ENCODE results near the gene TSPAN3.

Gene TSPAN3

GRCh38 chr15:77059786-77060361 lies 11.0 kb downstream of the TSPAN3 start:
- DNase-seq = no peak
- Histone ChIP-seq H3K4me1 (ENCODE audit: control insufficient read depth, low read depth, low read length) (no peaks in the 10 kb centered on the region), H3K27me3 (ENCODE audit: insufficient read depth, low read length, poor library complexity) (no peaks in the 10 kb centered on the region), H3K18ac (ENCODE audit: low read length) (no peak overlapping the region), H2BK15ac (replicated peaks; ENCODE audit: low read depth) (no peak overlapping the region), H4K8ac (ENCODE audit: low read depth, low read length) (no peak overlapping the region), H3K56ac (ENCODE audit: low read length) (no peak overlapping the region), H2BK120ac (ENCODE audit: low read depth, low read length) (no peak overlapping the region), H3K79me2 (ENCODE audit: control insufficient read depth, insufficient read depth, low read length) (peaks cover 4% of the 10 kb centered on the region), H2AK5ac (ENCODE audit: low read length) (no peak overlapping the region), H3K4ac (ENCODE audit: low read depth, low read length) (no peak overlapping the region), H3K36me3 (ENCODE audit: control insufficient read depth, insufficient read depth, low read length) (no peaks in the 10 kb centered on the region), H3K4me2 (ENCODE audit: low read length) (no peak overlapping the region), H3K4me3 (ENCODE audit: low read length) (no peak overlapping the region), H3K27ac (ENCODE audit: low read depth, low read length) (no peak overlapping the region), H3K79me1 (ENCODE audit: low read length) (peaks cover 8% of the 10 kb centered on the region), H3K9ac (ENCODE audit: low read length) (no peak overlapping the region), H3K23ac (ENCODE audit: low read length) (no peak overlapping the region), H4K5ac (ENCODE audit: low read length) (no peak overlapping the region), H2BK5ac (ENCODE audit: low read length) (no peak overlapping the region)
- no CpG with 5 or more reads among the region's 2 CpGs for WGBS (ENCODE audit: extremely low coverage, insufficient coverage, low lambda C conversion rate)

GRCh38 chr15:77058468-77058867 lies 12.4 kb downstream of the TSPAN3 start:
- no peak overlapping the region for H3K4ac ChIP-seq (ENCODE audit: low read depth, low read length)
- no peak overlapping the region for H3K23ac ChIP-seq (ENCODE audit: low read length)
- DNase-seq = no peak
- no peak overlapping the region for H3K27ac ChIP-seq (ENCODE audit: low read depth, low read length)
- peaks cover 6% of the 10 kb centered on the region for H3K79me1 ChIP-seq (ENCODE audit: low read length)
- no peak overlapping the region for H3K9ac ChIP-seq (ENCODE audit: low read length)
- H3K79me2 ChIP-seq (ENCODE audit: control insufficient read depth, insufficient read depth, low read length) = peaks cover 4% of the 10 kb centered on the region
- no peak overlapping the region for H2BK15ac ChIP-seq (replicated peaks; ENCODE audit: low read depth)
- no peak overlapping the region for H4K5ac ChIP-seq (ENCODE audit: low read length)
- no peak overlapping the region for H3K18ac ChIP-seq (ENCODE audit: low read length)
- H3K4me3 ChIP-seq (ENCODE audit: low read length) = no peak overlapping the region
- WGBS (ENCODE audit: extremely low coverage, insufficient coverage, low lambda C conversion rate) = no CpG with 5 or more reads among the region's 4 CpGs
- no peak overlapping the region for H2BK5ac ChIP-seq (ENCODE audit: low read length)
- H2AK5ac ChIP-seq (ENCODE audit: low read length) = no peak overlapping the region
- H2BK120ac ChIP-seq (ENCODE audit: low read depth, low read length) = no peak overlapping the region
- H3K4me1 ChIP-seq (ENCODE audit: control insufficient read depth, low read depth, low read length) = no peaks in the 10 kb centered on the region
- no peak overlapping the region for H4K8ac ChIP-seq (ENCODE audit: low read depth, low read length)
- no peak overlapping the region for H3K56ac ChIP-seq (ENCODE audit: low read length)
- H3K27me3 ChIP-seq (ENCODE audit: insufficient read depth, low read length, poor library complexity) = no peaks in the 10 kb centered on the region
- H3K36me3 ChIP-seq (ENCODE audit: control insufficient read depth, insufficient read depth, low read length) = no peaks in the 10 kb centered on the region
- no peak overlapping the region for H3K4me2 ChIP-seq (ENCODE audit: low read length)

GRCh38 chr15:77057685-77058084 lies 13.2 kb downstream of the TSPAN3 start:
- 100% methylated on average over 1 of the region's 4 CpGs for WGBS (ENCODE audit: extremely low coverage, insufficient coverage, low lambda C conversion rate)
- Histone ChIP-seq H4K5ac (ENCODE audit: low read length) (no peak overlapping the region), H3K79me2 (ENCODE audit: control insufficient read depth, insufficient read depth, low read length) (peaks cover 4% of the 10 kb centered on the region), H2AK5ac (ENCODE audit: low read length) (no peak overlapping the region), H3K9ac (ENCODE audit: low read length) (no peak overlapping the region), H2BK120ac (ENCODE audit: low read depth, low read length) (no peak overlapping the region), H3K27ac (ENCODE audit: low read depth, low read length) (no peak overlapping the region), H3K36me3 (ENCODE audit: control insufficient read depth, insufficient read depth, low read length) (no peaks in the 10 kb centered on the region), H3K79me1 (ENCODE audit: low read length) (peaks cover 6% of the 10 kb centered on the region), H3K4me1 (ENCODE audit: control insufficient read depth, low read depth, low read length) (no peaks in the 10 kb centered on the region), H3K23ac (ENCODE audit: low read length) (no peak overlapping the region), H3K56ac (ENCODE audit: low read length) (no peak overlapping the region), H2BK15ac (replicated peaks; ENCODE audit: low read depth) (no peak overlapping the region), H3K4me3 (ENCODE audit: low read length) (no peak overlapping the region), H3K27me3 (ENCODE audit: insufficient read depth, low read length, poor library complexity) (no peaks in the 10 kb centered on the region), H3K18ac (ENCODE audit: low read length) (no peak overlapping the region), H2BK5ac (ENCODE audit: low read length) (no peak overlapping the region), H3K4ac (ENCODE audit: low read depth, low read length) (no peak overlapping the region), H4K8ac (ENCODE audit: low read depth, low read length) (no peak overlapping the region), H3K4me2 (ENCODE audit: low read length) (no peak overlapping the region)
- DNase-seq = no peak

GRCh38 chr15:77057072-77057471 lies 13.8 kb downstream of the TSPAN3 start:
- Histone ChIP-seq H3K4me2 (ENCODE audit: low read length) (no peak overlapping the region), H4K5ac (ENCODE audit: low read length) (no peak overlapping the region), H3K79me2 (ENCODE audit: control insufficient read depth, insufficient read depth, low read length) (peaks cover 4% of the 10 kb centered on the region), H2BK120ac (ENCODE audit: low read depth, low read length) (no peak overlapping the region), H2AK5ac (ENCODE audit: low read length) (no peak overlapping the region), H2BK15ac (replicated peaks; ENCODE audit: low read depth) (no peak overlapping the region), H3K4me1 (ENCODE audit: control insufficient read depth, low read depth, low read length) (no peaks in the 10 kb centered on the region), H3K4ac (ENCODE audit: low read depth, low read length) (no peak overlapping the region), H3K56ac (ENCODE audit: low read length) (no peak overlapping the region), H3K36me3 (ENCODE audit: control insufficient read depth, insufficient read depth, low read length) (peaks cover 2% of the 10 kb centered on the region), H3K9ac (ENCODE audit: low read length) (no peak overlapping the region), H3K23ac (ENCODE audit: low read length) (no peak overlapping the region), H4K8ac (ENCODE audit: low read depth, low read length) (no peak overlapping the region), H3K18ac (ENCODE audit: low read length) (no peak overlapping the region), H2BK5ac (ENCODE audit: low read length) (no peak overlapping the region), H3K4me3 (ENCODE audit: low read length) (no peak overlapping the region), H3K27ac (ENCODE audit: low read depth, low read length) (no peak overlapping the region), H3K79me1 (ENCODE audit: low read length) (peaks cover 6% of the 10 kb centered on the region), H3K27me3 (ENCODE audit: insufficient read depth, low read length, poor library complexity) (no peaks in the 10 kb centered on the region)
- DNase-seq = no peak
- WGBS (ENCODE audit: extremely low coverage, insufficient coverage, low lambda C conversion rate) = no CpG with 5 or more reads among the region's 1 CpG

GRCh38 chr15:77053709-77054108 lies 17.2 kb downstream of the TSPAN3 start:
- Histone ChIP-seq H3K4me2 (ENCODE audit: low read length) (no peak overlapping the region), H2AK5ac (ENCODE audit: low read length) (no peak overlapping the region), H2BK5ac (ENCODE audit: low read length) (no peak overlapping the region), H3K18ac (ENCODE audit: low read length) (no peak overlapping the region), H4K5ac (ENCODE audit: low read length) (no peak overlapping the region), H3K4ac (ENCODE audit: low read depth, low read length) (no peak overlapping the region), H3K4me3 (ENCODE audit: low read length) (no peak overlapping the region), H3K79me2 (ENCODE audit: control insufficient read depth, insufficient read depth, low read length) (peaks cover 1% of the 10 kb centered on the region), H3K9ac (ENCODE audit: low read length) (no peak overlapping the region), H3K23ac (ENCODE audit: low read length) (no peak overlapping the region), H2BK120ac (ENCODE audit: low read depth, low read length) (no peak overlapping the region), H3K36me3 (ENCODE audit: control insufficient read depth, insufficient read depth, low read length) (peaks cover 3% of the 10 kb centered on the region), H4K8ac (ENCODE audit: low read depth, low read length) (no peak overlapping the region), H3K79me1 (ENCODE audit: low read length) (peaks cover 3% of the 10 kb centered on the region), H2BK15ac (replicated peaks; ENCODE audit: low read depth) (no peak overlapping the region), H3K56ac (ENCODE audit: low read length) (no peak overlapping the region), H3K27me3 (ENCODE audit: insufficient read depth, low read length, poor library complexity) (no peaks in the 10 kb centered on the region), H3K4me1 (ENCODE audit: control insufficient read depth, low read depth, low read length) (no peaks in the 10 kb centered on the region), H3K27ac (ENCODE audit: low read depth, low read length) (no peak overlapping the region)
- peak; percentile 34 for DNase-seq
- no CpG with 5 or more reads among the region's 2 CpGs for WGBS (ENCODE audit: extremely low coverage, insufficient coverage, low lambda C conversion rate)

- no peaks in the 10 kb centered on the region for H3K27me3 ChIP-seq (ENCODE audit: insufficient read depth, low read length, poor library complexity)
- no peak overlapping the region for H3K27ac ChIP-seq (ENCODE audit: low read depth, low read length)
- H3K56ac ChIP-seq (ENCODE audit: low read length) = no peak overlapping the region
- peaks cover 1% of the 10 kb centered on the region for H3K79me2 ChIP-seq (ENCODE audit: control insufficient read depth, insufficient read depth, low read length)
- H3K18ac ChIP-seq (ENCODE audit: low read length) = no peak overlapping the region
- H3K4me1 ChIP-seq (ENCODE audit: control insufficient read depth, low read depth, low read length) = no peaks in the 10 kb centered on the region
- H2BK15ac ChIP-seq (replicated peaks; ENCODE audit: low read depth) = no peak overlapping the region
- H4K8ac ChIP-seq (ENCODE audit: low read depth, low read length) = no peak overlapping the region
- H2BK120ac ChIP-seq (ENCODE audit: low read depth, low read length) = no peak overlapping the region
- H3K4ac ChIP-seq (ENCODE audit: low read depth, low read length) = no peak overlapping the region
- H3K36me3 ChIP-seq (ENCODE audit: control insufficient read depth, insufficient read depth, low read length) = peaks cover 3% of the 10 kb centered on the region
- H2AK5ac ChIP-seq (ENCODE audit: low read length) = no peak overlapping the region
- no peak overlapping the region for H3K9ac ChIP-seq (ENCODE audit: low read length)
- H3K4me3 ChIP-seq (ENCODE audit: low read length) = no peak overlapping the region
- no peak overlapping the region for H4K5ac ChIP-seq (ENCODE audit: low read length)
- WGBS (ENCODE audit: extremely low coverage, insufficient coverage, low lambda C conversion rate) = no CpG with 5 or more reads among the region's 2 CpGs
- no peak overlapping the region for H3K23ac ChIP-seq (ENCODE audit: low read length)
- no peak overlapping the region for H3K4me2 ChIP-seq (ENCODE audit: low read length)
- H3K79me1 ChIP-seq (ENCODE audit: low read length) = peaks cover 1% of the 10 kb centered on the region
- DNase-seq = no peak
- H2BK5ac ChIP-seq (ENCODE audit: low read length) = no peak overlapping the region
These were observed 18.4 kb downstream of the TSPAN3 start for GRCh38 chr15:77052556-77052955.

Data from mesendoderm (in vitro differentiated cells).